Measurements from ENCODE around the gene COX6A1.

DNA sequence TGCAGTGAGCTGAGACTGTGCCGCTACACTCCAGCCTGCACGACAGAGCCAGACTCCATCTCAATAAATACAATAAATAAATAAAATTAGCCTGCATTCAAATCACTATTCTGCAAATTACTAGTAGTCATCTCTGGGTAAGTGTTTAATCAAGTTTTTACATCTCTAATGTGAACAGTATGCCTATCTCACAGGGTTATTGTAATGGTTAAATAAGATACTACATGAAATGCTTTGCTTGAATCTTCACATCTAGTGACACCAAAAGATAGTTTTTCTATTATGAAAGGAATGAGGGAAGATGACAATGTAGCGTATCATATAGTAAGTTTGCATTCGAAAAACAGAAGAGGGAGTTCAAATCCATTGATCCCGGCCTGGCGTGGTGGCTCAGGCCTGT lies 29.5 kb downstream of the COX6A1 start:
- TF ChIP-seq CTCF (IDR thresholded peaks at IDR 0.05) (no peak), POLR2A (IDR thresholded peaks at IDR 0.05) (no peak)
